ENCODE results near the gene SSR4. TPM values are rescaled to one million over a fixed set of nuclear protein-coding genes. Genes with fewer than 3 reads are reported as not detected.
A peak's percentile ranks its signal among the peaks of the same experiment; 100 is the strongest.

SSR4 gene
- polyA plus RNA-seq, 2 of the 4 experiments (the other 2 are of a cell fraction) = 212 to 352 TPM

DNA sequence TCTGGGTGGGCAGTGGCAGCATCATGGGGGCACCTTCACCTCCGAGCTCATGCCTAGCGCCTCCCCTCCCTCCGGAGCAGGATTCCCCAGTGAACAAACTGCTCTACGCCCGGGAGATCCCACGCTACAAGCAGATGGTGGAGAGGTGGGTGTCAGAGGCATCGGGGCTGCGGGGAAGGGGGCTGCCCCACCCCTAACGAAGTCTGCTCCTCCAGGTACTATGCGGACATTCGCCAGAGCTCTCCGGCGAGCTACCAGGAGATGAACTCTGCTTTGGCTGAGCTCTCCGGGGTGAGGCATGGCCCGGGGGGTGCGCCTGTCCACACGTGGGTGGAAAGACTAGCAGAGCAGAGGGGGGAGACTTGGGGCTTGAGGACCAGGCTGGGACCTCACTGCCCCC is 16.3 kb upstream of the SSR4 start:
- 100% methylated on average over 2 of the region's 17 CpGs for WGBS (ENCODE audit: missing lambda C conversion rate)
- DNase-seq (ENCODE audit: low read depth in 1 of 2, low spot score in 1 of 2) = no peak
- ATAC-seq = no peak
- Histone ChIP-seq H3K9me3 (no peaks in the 10 kb centered on the region), H3K4me2 (no peak overlapping the region), H3K4me3 (no peak overlapping the region), H3K27ac (no peak overlapping the region), H3K4me1 (no peaks in the 10 kb centered on the region)
- TF ChIP-seq FOSL2 (IDR thresholded peaks at IDR 0.05) (no peak), FOSL2 (CRISPR knock-in tag; IDR thresholded peaks at IDR 0.05) (no peak), POLR2A (IDR thresholded peaks at IDR 0.05; ENCODE audit: low read length) (no peak), RARB (CRISPR knock-in tag; IDR thresholded peaks at IDR 0.05) (no peak), RCOR1 (IDR thresholded peaks at IDR 0.05; ENCODE audit: low read depth, low read length) (no peak), EP300 (IDR thresholded peaks at IDR 0.05) (no peak), RAD21 (conservative IDR thresholded peaks at IDR 0.05 in 1 of 2, IDR thresholded peaks at IDR 0.05 in 1 of 2) (no peak), TFCP2L1 (CRISPR knock-in tag; IDR thresholded peaks at IDR 0.05) (no peak), HOXB5 (CRISPR knock-in tag; IDR thresholded peaks at IDR 0.05) (no peak), FOSB (CRISPR knock-in tag; IDR thresholded peaks at IDR 0.05) (no peak)
- TF ChIP-seq, protein P1, sequence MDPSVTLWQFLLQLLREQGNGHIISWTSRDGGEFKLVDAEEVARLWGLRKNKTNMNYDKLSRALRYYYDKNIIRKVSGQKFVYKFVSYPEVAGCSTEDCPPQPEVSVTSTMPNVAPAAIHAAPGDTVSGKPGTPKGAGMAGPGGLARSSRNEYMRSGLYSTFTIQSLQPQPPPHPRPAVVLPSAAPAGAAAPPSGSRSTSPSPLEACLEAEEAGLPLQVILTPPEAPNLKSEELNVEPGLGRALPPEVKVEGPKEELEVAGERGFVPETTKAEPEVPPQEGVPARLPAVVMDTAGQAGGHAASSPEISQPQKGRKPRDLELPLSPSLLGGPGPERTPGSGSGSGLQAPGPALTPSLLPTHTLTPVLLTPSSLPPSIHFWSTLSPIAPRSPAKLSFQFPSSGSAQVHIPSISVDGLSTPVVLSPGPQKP (IDR thresholded peaks at IDR 0.05; ENCODE audit: low read depth, low read length) = no peak
- TF ChIP-seq, protein P2, sequence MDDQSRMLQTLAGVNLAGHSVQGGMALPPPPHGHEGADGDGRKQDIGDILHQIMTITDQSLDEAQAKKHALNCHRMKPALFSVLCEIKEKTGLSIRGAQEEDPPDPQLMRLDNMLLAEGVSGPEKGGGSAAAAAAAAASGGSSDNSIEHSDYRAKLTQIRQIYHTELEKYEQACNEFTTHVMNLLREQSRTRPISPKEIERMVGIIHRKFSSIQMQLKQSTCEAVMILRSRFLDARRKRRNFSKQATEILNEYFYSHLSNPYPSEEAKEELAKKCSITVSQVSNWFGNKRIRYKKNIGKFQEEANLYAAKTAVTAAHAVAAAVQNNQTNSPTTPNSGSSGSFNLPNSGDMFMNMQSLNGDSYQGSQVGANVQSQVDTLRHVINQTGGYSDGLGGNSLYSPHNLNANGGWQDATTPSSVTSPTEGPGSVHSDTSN (IDR thresholded peaks at IDR 0.05) = no peak
- TF ChIP-seq, protein P3, sequence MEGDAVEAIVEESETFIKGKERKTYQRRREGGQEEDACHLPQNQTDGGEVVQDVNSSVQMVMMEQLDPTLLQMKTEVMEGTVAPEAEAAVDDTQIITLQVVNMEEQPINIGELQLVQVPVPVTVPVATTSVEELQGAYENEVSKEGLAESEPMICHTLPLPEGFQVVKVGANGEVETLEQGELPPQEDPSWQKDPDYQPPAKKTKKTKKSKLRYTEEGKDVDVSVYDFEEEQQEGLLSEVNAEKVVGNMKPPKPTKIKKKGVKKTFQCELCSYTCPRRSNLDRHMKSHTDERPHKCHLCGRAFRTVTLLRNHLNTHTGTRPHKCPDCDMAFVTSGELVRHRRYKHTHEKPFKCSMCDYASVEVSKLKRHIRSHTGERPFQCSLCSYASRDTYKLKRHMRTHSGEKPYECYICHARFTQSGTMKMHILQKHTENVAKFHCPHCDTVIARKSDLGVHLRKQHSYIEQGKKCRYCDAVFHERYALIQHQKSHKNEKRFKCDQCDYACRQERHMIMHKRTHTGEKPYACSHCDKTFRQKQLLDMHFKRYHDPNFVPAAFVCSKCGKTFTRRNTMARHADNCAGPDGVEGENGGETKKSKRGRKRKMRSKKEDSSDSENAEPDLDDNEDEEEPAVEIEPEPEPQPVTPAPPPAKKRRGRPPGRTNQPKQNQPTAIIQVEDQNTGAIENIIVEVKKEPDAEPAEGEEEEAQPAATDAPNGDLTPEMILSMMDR (IDR thresholded peaks at IDR 0.05) = no peak
- ChIA-PET POLR2A (interaction anchor here (1.4 kb wide), 1 partner anchor 16 kb away, joined by 4 read pairs; the partner anchor contains the start of genes IDH3G and SSR4), CTCF (interaction anchor here (0.7 to 4.9 kb wide), 5 partner anchors 9 to 169 kb away, joined by 3 to 27 read pairs (median 5); partner anchors contain the start of gene PLXNB3)
- no peak for FAIRE-seq

DNA sequence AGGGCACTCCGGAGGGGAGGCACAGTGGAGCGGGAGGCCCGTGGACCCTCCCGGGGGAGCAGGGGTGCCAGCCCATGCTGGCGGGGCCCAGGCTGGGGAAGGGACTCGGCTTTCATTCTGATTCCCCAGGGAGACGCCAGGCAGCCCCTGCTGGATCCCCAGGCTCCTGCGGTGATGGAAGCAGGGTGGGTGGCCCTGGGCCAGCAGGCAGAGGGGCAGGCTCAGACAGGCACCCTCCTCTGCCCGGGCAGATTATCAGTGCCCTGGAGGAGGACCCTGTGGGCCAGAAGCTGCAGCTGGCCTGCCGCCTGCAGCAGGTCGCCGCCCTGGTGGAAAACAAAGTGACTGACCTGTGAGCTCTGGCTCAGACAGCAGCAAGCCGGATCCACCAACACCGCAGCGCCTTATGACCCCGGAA is 15.8 kb upstream of the SSR4 start:
- no peak for FAIRE-seq
- POLR2A ChIA-PET = interaction anchor here (1.4 kb wide), 1 partner anchor 16 kb away, joined by 4 read pairs; the partner anchor contains the start of genes IDH3G and SSR4
- Histone ChIP-seq H3K4me2 (no peak overlapping the region), H3K4me1 (no peaks in the 10 kb centered on the region), H3K9me3 (no peaks in the 10 kb centered on the region), H3K27ac (no peak overlapping the region), H3K4me3 (no peak overlapping the region)
- CTCF ChIA-PET = interaction anchor here (0.7 to 4.9 kb wide), 4 partner anchors 10 to 169 kb away, joined by 3 to 27 read pairs (median 11); partner anchors contain the start of gene PLXNB3
- ATAC-seq = peak in 1 of 2 experiments; percentile 39; a peak in 3 of 6 replicates
- 89% methylated on average over 3 of the region's 16 CpGs for WGBS (ENCODE audit: missing lambda C conversion rate)
- peak in 1 of 2 experiments; percentile 25 for DNase-seq (ENCODE audit: low read depth in 1 of 2, low spot score in 1 of 2)
- TF ChIP-seq ZSCAN20 (CRISPR knock-in tag; IDR thresholded peaks at IDR 0.05) = no peak
- TF ChIP-seq RAD21 (conservative IDR thresholded peaks at IDR 0.05 in 1 of 2, IDR thresholded peaks at IDR 0.05 in 1 of 2) = no peak
- no peak for TF ChIP-seq CHD4 (IDR thresholded peaks at IDR 0.05; ENCODE audit: borderline replicate concordance)
- no peak for TF ChIP-seq FOSL2 (IDR thresholded peaks at IDR 0.05)
- TF ChIP-seq FOSL2 (CRISPR knock-in tag; IDR thresholded peaks at IDR 0.05) = no peak
- TF ChIP-seq TFCP2L1 (CRISPR knock-in tag; IDR thresholded peaks at IDR 0.05) = no peak
- no peak for TF ChIP-seq CHD2 (IDR thresholded peaks at IDR 0.05; ENCODE audit: low read length, partially characterized antibody)
- TF ChIP-seq TP53 (CRISPR knock-in tag; IDR thresholded peaks at IDR 0.05) = no peak

DNA sequence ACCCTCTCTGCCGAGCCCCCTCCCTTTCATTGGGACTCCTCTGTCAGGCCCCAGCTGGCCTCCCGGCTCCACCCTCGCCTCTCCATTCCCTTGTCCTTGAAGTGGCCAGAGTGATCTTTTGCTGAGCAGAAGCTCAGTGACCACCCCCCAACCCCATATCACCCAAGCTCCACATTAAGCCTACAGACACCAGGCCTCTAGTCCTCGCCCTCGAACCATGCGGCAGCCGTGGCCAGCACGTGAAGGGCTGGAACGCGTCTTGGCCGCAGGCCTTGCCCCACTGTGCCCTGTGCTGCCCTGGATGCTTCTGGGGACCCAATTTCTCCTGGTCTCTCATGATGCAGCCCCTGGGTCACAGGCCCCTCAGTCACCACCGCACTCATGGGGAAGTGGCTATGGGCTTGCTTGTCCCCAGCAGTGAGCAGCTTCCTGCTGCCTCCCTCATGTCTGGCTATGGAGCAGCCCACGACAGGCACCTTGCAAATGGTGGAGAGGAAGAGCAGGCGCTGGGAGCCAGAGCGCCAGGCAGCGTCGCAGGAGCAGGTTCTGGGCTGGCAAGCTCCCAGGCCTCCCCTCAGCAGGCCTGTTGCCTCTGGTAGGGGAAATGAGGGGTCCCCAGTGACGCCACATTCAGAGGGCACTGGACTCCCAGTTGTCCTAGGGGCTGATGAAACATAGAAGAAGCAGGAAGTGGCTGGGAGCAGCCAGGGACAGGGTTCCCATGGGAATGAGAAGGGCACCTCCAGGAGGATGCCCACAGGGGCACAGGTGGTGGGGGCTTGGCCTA is 14.4 kb upstream of the SSR4 start:
- no peak for ATAC-seq

More for the DNA sequence above, 14.4 kb upstream of the SSR4 start:
- FAIRE-seq (no peak), DNase-seq (ENCODE audit: low read depth in 1 of 2, low spot score in 1 of 2) (no peak)
- TF ChIP-seq EHMT2 (IDR thresholded peaks at IDR 0.05; ENCODE audit: low read depth) (no peak), RAD21 (conservative IDR thresholded peaks at IDR 0.05 in 1 of 2, IDR thresholded peaks at IDR 0.05 in 1 of 2) (no peak), SREBF2 (IDR thresholded peaks at IDR 0.05) (no peak), TFCP2L1 (CRISPR knock-in tag; IDR thresholded peaks at IDR 0.05) (no peak), NR3C1 (IDR thresholded peaks at IDR 0.05) (no peak), ZSCAN20 (CRISPR knock-in tag; IDR thresholded peaks at IDR 0.05) (no peak), EHF (CRISPR knock-in tag; IDR thresholded peaks at IDR 0.05) (no peak)
- TF ChIP-seq, protein P4, sequence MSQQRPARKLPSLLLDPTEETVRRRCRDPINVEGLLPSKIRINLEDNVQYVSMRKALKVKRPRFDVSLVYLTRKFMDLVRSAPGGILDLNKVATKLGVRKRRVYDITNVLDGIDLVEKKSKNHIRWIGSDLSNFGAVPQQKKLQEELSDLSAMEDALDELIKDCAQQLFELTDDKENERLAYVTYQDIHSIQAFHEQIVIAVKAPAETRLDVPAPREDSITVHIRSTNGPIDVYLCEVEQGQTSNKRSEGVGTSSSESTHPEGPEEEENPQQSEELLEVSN (IDR thresholded peaks at IDR 0.05; ENCODE audit: borderline replicate concordance, low read depth) = no peak
- no peak overlapping the region for H3K27ac ChIP-seq
- ChIA-PET POLR2A (no interaction called here), CTCF (interaction anchor here (0.9 to 4.9 kb wide), 5 partner anchors 12 to 167 kb away, joined by 3 to 27 read pairs (median 8); partner anchors contain the start of gene PLXNB3)
- H3K4me2 ChIP-seq = no peak overlapping the region
- H3K4me3 ChIP-seq = no peak overlapping the region
- H3K9me3 ChIP-seq = no peaks in the 10 kb centered on the region
- no peaks in the 10 kb centered on the region for H3K4me1 ChIP-seq
- 83% methylated on average over 5 of the region's 18 CpGs for WGBS (ENCODE audit: missing lambda C conversion rate)

Measured in A549 (cell line).